ENCODE measurements around the gene INPP5F. TPM values are rescaled to one million over a fixed set of nuclear protein-coding genes. Genes with fewer than 3 reads are reported as not detected.

Gene INPP5F
- total RNA-seq, 2 donors from 2014 or later = 17.1 to 23.7 TPM

GRCh38 chr10:119738962-119739361, 13.1 kb downstream of the INPP5F start:
- no peak for TF ChIP-seq CTCF (IDR thresholded peaks at IDR 0.05)
- H3K4me3 ChIP-seq = no peak overlapping the region
- no peak overlapping the region for H3K27ac ChIP-seq
- H3K27me3 ChIP-seq (replicated peaks; ENCODE audit: insufficient read depth) = no peaks in the 10 kb centered on the region
- H3K4me1 ChIP-seq (ENCODE audit: control insufficient read depth in 1 of 2, low read depth in 2 of 2) = peaks cover 11 to 25% of the 10 kb centered on the region in 2 donors
- DNase-seq (ENCODE audit: low spot score) (no peak), ATAC-seq (ENCODE audit: insufficient number of reproducible peaks, low FRiP score, low read depth) (no peak)
- no peaks in the 10 kb centered on the region for H3K9me3 ChIP-seq
- H3K36me3 ChIP-seq = no peaks in the 10 kb centered on the region

DNA sequence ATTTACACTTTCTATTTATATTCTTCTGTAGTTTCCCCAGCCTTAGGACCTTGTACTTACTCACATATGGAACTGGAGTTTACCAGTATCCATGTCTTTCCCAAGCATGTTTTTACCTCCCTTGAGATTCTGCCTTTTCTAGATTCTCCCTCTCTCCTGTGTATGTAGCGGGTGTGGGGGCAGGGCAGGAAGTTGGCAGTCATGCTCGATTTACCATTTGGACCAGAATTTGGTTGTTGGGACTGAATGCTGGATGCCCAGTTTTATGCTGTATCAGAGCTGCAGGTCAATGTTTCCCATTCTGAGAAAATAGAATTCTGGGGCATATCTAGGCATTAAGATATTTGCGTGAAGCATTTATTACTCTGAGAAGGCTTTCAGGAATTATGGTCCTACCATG, 14.2 kb downstream of the INPP5F start:
- no peak overlapping the region for H3K27ac ChIP-seq
- no peak for DNase-seq (ENCODE audit: low spot score)
- no peaks in the 10 kb centered on the region for H3K9me3 ChIP-seq
- no peak for TF ChIP-seq CTCF (IDR thresholded peaks at IDR 0.05)
- H3K36me3 ChIP-seq = no peaks in the 10 kb centered on the region
- peaks cover 11 to 19% of the 10 kb centered on the region in 2 donors for H3K4me1 ChIP-seq (ENCODE audit: control insufficient read depth in 1 of 2, low read depth in 2 of 2)
- no peaks in the 10 kb centered on the region for H3K27me3 ChIP-seq (replicated peaks; ENCODE audit: insufficient read depth)
- H3K4me3 ChIP-seq = no peak overlapping the region
- no peak for ATAC-seq (ENCODE audit: insufficient number of reproducible peaks, low FRiP score, low read depth)

DNA sequence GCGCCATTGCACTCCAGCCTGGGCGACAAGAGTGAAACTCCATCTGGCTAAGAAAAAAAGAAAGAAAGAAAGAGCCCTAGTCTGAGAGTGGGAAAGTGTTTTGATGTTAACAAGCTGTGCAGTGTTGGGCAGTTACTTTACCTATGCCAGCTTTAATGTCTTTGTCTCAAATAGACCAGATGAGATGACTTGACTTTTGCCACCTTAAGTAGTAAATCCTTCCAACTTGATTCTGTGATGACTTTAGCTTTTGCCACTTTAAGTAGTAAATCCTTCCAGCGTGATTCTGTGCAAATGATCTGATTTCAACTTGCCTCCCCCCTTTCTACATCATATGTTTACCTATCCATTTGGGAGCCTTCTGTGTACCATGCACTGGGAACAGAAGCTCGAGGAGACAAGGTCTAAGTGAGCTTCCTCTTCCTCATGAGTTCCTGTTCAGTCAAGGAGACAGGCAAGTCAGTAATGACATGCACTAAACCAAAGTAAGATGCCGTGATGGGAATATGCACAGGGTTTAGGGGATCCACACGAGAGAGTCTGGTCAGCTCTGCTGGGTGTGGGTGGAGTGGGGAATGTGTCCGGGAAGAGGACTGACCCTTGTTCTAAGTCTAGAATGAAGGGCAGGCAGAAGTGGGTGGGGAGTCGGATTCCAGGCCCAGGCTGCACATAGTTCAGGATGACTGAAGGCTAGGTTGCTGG, 17.2 kb downstream of the INPP5F start:
- H3K4me3 ChIP-seq = no peak overlapping the region
- no peaks in the 10 kb centered on the region for H3K9me3 ChIP-seq
- no peak overlapping the region for H3K27ac ChIP-seq
- no peaks in the 10 kb centered on the region for H3K27me3 ChIP-seq (replicated peaks; ENCODE audit: insufficient read depth)
- ATAC-seq (ENCODE audit: insufficient number of reproducible peaks, low FRiP score, low read depth) (no peak), DNase-seq (ENCODE audit: low spot score) (no peak)
- TF ChIP-seq CTCF (IDR thresholded peaks at IDR 0.05) = no peak
- peaks cover 7 to 15% of the 10 kb centered on the region in 2 donors for H3K4me1 ChIP-seq (ENCODE audit: control insufficient read depth in 1 of 2, low read depth in 2 of 2)
- no peaks in the 10 kb centered on the region for H3K36me3 ChIP-seq

DNA sequence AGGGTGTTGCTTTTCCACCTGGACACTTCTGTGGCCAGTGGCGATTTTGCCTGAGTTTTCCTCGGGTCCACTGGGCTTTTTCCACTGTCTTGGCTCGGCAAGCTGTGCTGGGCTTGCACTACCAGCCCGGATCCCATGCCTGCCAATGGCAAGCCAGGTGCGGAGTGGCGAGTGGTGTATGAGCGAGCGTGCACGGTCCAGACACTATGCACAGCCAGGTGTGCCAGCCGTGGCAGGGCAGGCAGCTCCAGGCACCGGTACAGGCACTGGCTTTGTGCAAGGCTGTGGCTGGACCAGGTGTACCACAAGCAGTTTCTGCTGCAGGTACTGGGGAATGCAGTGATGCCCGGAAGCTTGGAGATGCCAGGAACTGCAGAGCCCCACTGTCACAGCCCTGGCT, 22.1 kb downstream of the INPP5F start:
- no peak for ATAC-seq (ENCODE audit: insufficient number of reproducible peaks, low FRiP score, low read depth)
- Histone ChIP-seq H3K27ac (no peak overlapping the region), H3K4me1 (ENCODE audit: control insufficient read depth in 1 of 2, low read depth in 2 of 2) (peaks cover 1 to 3% of the 10 kb centered on the region in 2 donors), H3K9me3 (no peaks in the 10 kb centered on the region), H3K36me3 (no peaks in the 10 kb centered on the region), H3K27me3 (replicated peaks; ENCODE audit: insufficient read depth) (no peaks in the 10 kb centered on the region), H3K4me3 (no peak overlapping the region)
- DNase-seq (ENCODE audit: low spot score) = no peak
- TF ChIP-seq CTCF (IDR thresholded peaks at IDR 0.05) = no peak

- no peak for TF ChIP-seq CTCF (IDR thresholded peaks at IDR 0.05)
- DNase-seq (ENCODE audit: low spot score) = no peak
- H3K4me3 ChIP-seq = no peak overlapping the region
- ATAC-seq (ENCODE audit: insufficient number of reproducible peaks, low FRiP score, low read depth) = no peak
- no peaks in the 10 kb centered on the region for H3K36me3 ChIP-seq
- H3K4me1 ChIP-seq (ENCODE audit: control insufficient read depth in 1 of 2, low read depth in 2 of 2) = peaks cover 0 to under 1% of the 10 kb centered on the region in 2 donors
- H3K9me3 ChIP-seq = no peaks in the 10 kb centered on the region
- no peak overlapping the region for H3K27ac ChIP-seq
- H3K27me3 ChIP-seq (replicated peaks; ENCODE audit: insufficient read depth) = no peaks in the 10 kb centered on the region
Observed at GRCh38 chr10:119748871-119749270, 23.0 kb downstream of the INPP5F start.

Measured in thoracic aorta (tissue), 2 donors.